GM23248 (cell line): ENCODE data around the gene PLXDC2.

Experiments used
- EZH2 ChIP-seq: fragments of 200-600 bp; sonication (generic); IDR thresholded peaks from 2 replicates; pipeline ENCODE4 v1.6.1; 2018; ENCODE audit warnings: antibody characterized with exemption, mild to moderate bottlenecking; ENCODE audit not compliant: insufficient read depth, poor library complexity, severe bottlenecking
- EZH2phosphoT487 ChIP-seq: fragments of 200-600 bp; sonication (generic); IDR thresholded peaks from 2 replicates; pipeline ENCODE4 v1.6.1; 2018; ENCODE audit warnings: antibody characterized with exemption, moderate library complexity, mild to moderate bottlenecking, low read depth; ENCODE audit not compliant: insufficient read depth

DNA sequence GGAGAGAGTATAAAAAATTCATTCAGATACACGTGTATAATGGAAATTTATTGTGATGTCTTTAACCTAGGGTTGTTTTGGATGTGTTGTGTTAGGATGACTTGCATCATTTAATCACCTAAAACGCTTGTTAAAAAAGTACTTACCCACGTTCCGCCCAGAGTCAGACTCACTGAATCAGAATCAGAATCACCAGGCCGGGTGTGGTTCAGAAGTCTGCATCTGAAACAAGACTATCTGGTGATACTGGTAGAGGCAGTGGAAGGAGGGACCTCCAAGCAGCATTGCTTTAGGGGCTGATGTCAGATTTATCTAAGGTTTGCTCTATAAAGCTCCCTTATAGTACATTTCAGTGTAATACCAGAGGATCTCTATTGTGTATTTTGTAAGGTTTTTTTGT, 20.5 kb upstream of the PLXDC2 start:
- TF ChIP-seq EZH2 (no peak), EZH2phosphoT487 (no peak)
